Muscle of back (tissue), 11 donors: ENCODE data around the gene CCDC80. TPM values are rescaled to one million over a fixed set of nuclear protein-coding genes. Genes with fewer than 3 reads are reported as not detected.
A peak's percentile ranks its signal among the peaks of the same experiment; 100 is the strongest.
"Not testable (repeated sequence)": the region's sequence is repeated elsewhere in the genome, so short reads cannot be mapped to it uniquely, and the experiment has no call there.

Experiments used
- DNase-seq, 3 donors: peaks; one replicate each; pipeline versions ENCODE4 v3.0.0 to v3.0.0-alpha.2; 2013
- polyA plus RNA-seq, 10 donors: library from polyadenylated mRNA; unstranded; fragments of 120-200 nt; gene quantifications; one replicate each; pipeline ENCODE4 v1.2.1, GENCODE V29; 2013; ENCODE audit not compliant: insufficient read length in 10 of 10

Gene CCDC80
- polyA plus RNA-seq, 10 donors = 66.4 to 165 (median 107) TPM

DNA sequence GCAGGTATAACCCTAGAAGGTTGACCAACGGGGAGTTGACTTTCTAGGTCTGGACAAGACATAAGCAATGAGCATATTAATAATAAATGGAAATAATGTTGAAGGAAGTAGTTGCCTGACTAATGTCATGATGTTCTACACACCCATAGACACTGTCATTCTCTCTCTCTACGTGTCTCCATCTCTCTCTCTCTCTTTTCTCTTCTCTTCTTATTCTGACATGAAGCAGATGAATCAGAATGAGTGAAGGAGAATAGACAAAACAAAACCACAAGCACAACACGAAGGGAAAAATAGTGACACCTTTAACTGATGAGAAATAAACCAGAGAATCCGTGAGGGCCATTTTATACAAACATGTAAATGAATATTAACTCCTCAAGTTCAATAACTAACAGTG lies 26.7 kb upstream of the CCDC80 start:
- no peak for DNase-seq

DNA sequence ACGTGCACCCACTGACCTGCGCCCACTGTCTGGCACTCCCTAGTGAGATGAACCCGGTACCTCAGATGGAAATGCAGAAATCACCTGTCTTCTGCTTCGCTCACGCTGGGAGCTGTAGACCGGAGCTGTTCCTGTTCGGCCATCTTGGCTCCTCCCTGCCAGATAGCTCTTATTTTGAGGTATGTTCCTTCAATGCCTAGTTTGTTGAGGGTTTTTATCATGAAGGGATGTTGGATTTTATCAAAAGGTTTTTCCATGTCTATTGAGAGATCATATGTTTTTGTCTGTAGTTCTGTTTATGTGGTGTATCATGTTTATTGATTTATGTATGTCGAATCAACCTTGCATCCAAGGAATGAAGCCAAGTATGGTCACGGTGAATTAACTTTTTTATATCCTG lies 24.1 kb upstream of the CCDC80 start:
- DNase-seq = not testable (repeated sequence)

DNA sequence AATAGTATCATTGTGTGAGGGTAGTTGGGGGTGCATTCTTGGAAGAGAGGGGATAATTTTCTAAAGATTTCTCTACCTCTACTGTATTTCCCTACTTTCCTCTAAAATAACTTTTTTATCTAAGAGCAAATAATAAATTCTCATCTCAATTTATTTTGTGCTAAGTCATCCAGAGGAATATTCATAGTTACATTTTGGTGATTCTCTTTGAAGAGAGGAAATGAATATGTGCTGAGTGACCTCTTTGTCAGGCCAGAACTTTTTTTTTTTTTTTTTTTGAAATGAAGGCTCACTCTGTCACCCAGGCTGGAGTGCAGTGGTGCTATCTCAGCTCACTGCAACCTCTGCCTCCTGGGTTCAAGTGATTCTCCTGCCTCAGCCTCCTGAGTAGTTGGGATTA lies 15.1 kb upstream of the CCDC80 start:
- no peak for DNase-seq

DNA sequence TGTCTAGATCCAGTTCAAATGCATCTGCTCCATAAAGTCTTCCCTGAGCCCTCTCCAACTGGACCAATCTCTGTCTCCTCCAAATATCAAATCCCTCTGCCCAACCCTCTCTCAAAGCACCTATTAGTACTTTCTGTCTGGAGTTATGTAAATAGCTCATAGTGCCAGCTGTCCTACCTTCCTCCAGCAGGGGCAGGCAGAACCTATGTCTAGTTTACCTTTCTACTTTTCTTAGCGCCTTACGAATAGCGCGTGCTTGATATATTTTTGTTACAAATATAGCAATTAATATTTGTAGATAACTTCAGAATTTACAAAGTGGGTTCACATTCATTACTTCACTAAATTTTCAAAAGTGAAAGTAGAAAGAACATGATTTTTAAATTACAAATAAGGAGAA lies 14.0 kb upstream of the CCDC80 start:
- no peak for DNase-seq

DNA sequence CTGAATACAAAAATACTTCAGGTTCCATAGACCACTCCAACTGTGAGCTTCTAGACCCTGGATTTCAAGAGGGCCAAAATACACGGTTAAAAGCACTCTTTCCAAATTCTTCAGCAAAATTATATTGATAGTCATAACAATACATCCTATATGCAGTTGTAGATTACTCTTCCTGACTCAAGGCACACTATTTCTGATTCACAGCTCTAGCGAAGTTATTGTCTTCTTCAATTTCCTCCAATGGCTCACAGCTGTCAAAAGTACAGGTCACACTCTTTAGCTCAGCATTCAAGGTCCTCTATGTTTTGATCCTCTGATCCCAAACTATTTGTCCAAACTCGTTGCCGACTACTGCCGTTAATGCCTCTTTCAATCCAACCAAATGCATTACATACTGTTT lies 13.5 kb upstream of the CCDC80 start:
- DNase-seq = no peak

DNA sequence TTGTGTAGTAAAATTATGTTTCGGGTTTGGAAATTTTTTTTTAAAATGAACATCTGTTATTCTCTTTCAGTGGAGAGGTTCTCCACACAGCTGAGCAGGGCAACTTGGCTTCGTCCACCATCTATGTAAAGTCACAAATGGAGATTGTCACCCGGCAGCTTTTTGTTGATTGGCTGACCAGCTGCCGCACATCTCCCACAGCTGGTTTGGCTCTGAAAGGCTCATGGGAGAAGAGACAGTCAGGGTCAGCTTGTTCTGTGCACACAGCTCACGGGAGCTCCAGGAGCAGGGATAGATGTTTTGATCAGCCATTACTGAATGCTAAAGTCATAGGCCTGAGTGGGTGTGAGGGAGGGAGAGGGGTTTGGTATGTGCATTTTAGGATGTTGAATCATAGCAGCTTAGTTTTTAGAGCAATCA lies 12.9 kb upstream of the CCDC80 start:
- DNase-seq = peak in 2 of 3 donors; percentile 64 to 87

DNA sequence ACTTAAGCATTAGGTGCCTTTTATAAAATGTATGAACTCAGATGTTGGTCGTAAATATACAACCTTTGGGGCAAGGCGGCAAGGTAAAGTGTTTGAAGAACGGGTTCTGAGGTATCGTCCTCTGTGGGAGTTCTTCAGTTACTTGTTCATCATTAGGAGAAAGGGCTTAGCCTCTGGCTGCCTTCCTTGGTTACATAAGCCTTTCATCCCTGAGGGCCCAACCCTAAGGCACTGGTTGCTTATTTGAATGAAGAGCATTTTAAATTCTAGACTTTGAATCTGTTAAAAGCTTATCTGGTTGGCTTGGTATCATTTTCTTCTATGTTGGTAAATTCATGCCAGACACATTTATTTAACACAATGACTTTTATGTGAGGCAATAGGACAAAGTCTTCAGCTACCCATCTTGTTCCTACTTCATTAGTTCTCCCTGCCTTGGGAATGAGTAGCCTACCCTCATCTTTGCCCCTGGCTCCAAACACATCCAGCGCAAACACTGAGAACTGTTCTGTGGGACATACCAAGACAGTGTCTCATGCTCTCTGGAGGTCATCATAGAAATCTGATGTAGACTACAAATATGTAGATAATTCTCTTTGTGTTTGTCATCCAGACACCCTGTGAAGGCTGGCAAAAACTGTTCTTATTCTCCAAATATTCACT lies 12.4 kb upstream of the CCDC80 start:
- DNase-seq = peak in 1 of 3 donors; percentile 96

DNA sequence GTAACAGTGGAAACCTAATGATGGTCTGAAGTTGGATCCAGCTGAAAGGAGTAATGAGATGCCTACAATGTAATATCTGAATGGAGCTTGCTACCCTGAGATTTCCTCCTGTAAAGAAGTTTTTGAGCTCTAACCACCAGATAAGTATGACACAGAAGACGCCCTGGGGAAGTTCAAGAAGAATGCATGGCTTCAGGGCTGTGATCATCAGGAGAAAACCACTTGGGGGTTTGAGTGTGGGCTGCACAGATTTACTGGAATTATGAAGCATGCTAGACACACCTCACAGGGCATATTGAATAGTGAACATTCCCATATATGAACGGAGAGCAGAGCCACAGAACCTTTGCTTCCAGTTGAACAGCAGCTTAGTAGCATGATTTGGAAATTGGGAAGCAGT lies 10.6 kb upstream of the CCDC80 start:
- peak in 1 of 3 donors; percentile 91 for DNase-seq

DNA sequence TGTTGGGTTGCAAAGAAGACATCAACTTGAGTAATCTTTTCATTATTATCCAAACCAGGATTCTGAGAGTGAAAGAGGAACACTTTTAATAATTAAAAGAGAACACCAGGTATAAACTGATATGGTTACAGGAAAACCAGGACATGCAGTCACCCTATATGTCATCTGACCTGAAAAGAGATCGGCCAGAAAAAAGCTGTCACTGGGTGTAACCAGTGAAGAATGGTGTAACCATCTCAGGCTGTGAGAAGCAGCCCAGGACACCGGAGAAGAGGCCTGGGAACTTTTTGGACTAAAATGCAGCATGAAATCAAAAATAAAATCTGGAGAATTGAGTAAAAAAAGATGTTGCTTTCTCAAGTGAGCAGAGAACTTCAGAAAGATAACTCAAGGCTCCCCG lies 10.1 kb upstream of the CCDC80 start:
- no peak for DNase-seq

DNA sequence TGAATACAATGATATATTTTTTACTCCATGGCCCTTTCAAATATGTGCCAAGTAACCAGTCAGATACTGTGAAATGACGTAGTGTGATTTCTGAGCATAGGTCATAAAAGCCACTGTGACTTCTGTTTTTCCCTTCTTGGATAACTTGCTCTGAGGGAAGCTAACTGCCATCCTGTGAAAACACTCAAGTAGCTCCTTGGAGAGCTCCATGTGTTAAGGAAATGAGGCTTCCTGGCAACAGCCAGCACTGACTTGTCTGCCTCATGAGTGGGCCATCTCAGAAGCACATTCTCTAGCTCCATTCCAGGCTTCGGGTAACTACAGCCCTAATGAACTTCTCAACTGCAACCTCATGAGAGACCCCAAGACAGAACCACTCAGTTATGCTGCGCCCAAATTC lies 9.5 kb upstream of the CCDC80 start:
- no peak for DNase-seq

DNA sequence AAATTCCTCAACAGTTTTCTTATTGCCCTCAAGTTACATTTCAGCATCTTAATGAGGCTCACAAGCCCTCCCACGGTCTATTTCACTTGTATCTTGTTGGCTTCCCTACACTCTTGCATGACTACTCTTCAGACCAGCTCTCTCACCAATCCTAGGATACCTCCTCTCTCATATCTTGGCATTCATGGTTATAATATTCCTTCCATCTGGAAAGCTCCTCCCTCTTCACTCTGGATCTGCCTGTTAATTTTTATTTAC lies 8.5 kb upstream of the CCDC80 start:
- peak in 1 of 3 donors; percentile 92 for DNase-seq

DNA sequence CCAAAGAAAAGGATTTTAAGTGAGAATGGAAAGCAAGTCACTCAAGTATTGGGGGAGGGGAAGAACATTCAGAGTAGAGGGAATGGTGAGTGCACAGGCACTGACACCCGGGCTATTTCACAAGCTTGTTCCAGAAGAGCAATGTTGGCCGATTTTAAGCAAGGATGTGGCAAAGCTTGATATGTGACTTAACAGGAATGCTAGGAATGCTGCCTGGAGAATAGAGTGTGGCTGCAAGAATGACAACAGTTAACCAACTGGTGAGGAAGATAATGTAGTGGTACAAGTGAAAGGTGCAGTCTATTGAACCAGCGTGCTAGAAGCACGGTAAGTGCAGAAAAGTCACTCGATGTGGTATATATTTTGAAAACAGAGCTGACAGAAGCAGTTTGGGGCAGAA lies 6.2 kb upstream of the CCDC80 start:
- peak in 1 of 3 donors; percentile 89 for DNase-seq

DNA sequence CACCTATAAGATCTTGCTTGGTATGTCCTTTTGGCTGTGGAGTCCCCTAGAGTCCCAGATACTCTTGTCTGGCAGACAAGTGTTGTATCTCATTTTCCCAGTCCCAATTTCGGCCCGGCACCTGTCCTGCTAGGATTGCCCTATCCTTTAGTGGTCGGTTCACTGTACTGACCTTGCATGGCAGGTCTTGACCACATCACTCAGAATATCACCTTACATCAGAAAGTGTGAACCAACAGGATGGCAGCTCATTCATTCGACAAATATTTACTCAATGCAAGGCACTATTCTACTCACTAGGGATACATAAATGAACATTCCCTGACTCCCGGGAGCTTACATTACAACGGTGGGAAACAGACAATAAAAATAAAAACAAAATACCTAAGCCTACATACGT lies 5.7 kb upstream of the CCDC80 start:
- DNase-seq = no peak

DNA sequence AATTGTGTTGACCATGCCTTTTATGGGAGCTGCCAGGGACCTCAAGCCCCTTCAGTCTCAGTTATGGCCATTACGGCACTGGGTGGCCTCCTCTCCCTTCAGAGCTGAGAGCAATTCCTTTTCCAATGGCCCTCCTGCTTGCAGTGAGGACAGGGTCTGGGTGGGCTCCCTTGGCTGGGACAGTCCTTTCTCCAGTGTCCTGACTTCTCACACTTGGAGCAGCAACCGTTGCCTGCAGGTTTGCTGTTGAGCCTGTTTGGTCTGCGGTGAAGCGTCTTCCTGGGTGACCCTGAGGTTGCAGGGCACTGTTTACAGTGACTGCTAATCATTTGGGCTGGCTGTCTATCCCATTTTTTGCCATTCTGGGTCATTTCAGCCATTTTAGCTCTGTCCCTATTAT lies 3.5 kb upstream of the CCDC80 start:
- no peak for DNase-seq

DNA sequence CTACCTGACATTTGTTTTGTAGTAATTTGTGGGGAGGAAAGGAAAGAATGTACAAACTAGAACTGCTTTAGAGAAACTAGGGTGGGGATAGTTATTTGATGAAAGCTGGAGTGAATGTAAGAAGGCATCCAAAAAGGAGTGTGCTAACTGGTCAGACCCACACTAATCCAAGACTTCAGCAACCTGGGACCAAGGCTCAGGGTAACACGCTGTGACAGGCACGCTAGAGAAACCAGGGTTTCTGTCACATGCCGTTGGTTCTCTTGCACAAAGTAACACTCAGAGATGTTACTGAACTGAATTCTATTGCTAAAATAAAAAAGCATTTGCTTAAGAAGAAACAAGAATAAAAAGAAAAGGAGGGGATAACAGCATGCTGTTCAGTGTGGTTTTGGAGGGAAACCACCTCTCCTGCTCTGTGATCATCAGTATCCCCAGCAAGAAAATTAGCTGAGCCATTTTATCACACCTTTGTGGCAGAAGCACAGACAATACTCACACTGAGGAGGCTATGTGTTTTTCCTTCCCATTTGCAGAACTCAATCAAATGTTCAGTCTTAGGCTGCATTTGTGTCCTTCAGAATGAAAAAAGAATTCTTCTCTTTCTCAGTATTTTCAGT lies 2.8 kb upstream of the CCDC80 start:
- no peak for DNase-seq

DNA sequence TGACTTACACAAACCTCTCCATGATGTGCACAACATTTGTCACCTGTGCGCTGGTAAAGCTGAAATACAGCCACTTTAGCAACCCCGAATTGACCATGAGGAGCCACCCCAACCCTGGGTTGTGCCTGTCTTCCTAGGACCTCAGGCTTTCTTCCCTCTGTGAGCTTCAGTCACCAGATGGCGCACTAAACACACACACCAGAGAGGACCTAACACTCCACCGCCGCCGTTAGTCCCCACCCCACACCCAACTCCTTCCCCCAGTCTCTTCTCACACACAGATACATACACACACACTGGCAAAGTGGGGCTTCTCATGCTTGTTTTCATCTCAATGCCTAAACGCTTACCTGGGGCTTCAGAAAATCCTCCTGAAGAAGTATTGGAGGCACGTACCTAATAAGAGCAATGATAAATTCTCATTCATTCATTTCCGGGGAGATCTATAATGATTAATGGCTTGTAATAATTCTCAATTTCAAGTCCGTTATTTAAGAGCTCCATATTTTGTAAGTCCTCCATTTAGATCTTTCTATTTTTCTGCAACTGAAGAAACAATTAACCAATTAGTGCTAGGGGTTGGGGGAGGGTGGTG lies 2.1 kb upstream of the CCDC80 start:
- peak; percentile 90 to 94 (median 93) for DNase-seq

DNA sequence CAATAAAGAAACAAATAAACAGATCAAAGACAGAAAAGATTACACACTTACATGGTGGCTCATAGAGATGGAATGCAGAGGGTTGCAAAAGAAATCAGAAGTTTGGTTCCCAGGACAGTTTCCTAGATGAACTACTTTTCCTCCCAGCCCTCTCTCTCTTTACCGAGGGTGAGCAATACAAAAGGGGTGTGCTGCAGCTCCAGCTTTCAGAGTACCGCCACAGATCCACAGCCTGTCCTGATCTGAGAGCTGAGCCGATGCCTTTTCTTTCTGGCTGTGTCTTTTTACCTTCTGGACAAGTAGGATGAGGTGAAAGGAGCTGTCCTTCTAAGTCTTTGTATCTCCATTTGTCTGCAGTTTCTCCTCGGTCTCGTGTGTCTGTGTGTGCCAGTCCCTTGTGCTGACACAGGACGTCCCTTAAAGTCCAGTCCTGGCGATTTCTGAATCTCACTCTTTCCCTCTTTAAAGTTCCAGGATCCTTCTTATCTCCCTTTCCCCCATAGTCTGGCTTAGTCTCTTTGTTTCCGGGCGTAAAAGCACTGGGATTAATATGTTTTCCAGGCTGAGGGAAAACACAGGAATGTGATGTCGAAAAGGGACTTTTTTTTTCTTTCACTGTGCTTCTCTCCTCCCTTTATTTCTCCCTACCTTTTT lies 540 bp downstream of the CCDC80 start:
- DNase-seq = peak; percentile 51 to 88 (median 59)

DNA sequence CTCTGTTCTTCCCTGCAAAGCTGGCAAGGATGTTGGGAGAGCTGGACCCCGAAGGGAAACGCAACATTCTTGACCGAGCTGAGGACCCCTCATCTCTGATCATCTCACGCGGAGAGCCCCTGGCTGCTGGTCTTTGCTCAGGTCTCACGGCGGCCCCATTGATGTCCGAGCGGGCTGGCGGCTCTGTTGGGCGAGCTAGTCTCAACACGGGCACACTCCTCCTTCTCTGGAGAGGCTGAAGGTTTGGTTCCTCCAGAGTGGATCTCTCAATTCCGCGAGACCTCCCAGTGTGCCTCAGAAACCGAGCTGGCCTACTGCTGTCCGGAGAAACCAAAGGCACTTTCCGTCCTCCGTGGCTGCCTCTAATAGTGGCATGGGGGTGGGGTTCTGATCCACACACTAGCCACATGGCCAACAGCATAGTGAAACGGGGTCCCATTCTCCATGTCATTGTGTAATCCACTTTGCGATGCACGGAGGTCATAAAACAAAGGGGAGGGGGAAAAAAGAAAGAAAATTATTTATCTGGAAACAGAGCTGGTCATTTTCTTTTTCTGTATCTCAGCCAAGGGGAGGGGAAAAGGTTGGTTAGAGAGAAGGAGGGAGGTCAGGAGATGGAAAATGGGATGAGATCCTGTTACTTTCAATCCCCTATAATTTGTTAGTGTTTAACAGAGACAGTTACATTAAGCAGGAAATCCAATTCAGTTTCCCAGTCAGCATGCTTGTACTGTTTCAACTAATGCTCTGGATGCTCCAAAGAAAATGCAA lies 1.3 kb downstream of the CCDC80 start:
- peak in 1 of 3 donors; percentile 55 for DNase-seq

DNA sequence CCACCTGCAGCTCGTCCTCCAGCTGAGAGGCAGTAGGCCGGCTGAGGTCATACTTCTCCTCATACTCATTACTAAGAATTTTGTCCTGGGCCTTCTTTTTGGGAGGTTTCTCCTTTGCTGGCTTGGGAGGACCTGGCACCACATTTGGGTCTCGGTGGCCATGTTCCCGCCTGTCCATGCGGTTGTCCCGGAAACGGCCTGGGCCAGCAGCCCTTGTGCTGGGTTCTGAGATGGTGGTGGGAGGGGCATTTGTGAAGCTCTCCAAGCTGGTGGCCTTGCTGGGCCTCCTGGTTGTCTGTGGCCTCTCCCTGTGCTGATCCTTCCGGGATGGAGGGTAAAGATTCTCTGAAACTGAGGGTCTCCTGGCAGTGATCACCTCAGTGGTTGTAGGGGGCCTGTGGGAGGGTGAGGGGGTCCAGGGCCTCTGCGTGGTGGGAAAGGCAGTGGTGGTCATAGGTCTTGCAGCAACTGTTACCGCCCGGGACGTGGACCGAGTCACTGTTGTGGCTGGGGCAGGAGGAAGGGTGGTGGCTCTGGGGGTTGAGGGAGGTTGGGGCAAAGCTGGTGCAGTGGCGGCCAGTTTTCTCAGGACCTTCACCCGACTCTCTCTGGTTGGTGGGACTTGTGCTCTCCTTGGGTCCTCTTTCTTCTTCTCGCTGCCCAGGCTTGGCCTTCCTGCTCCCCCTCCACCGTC lies 2.5 kb downstream of the CCDC80 start:
- DNase-seq = no peak

DNA sequence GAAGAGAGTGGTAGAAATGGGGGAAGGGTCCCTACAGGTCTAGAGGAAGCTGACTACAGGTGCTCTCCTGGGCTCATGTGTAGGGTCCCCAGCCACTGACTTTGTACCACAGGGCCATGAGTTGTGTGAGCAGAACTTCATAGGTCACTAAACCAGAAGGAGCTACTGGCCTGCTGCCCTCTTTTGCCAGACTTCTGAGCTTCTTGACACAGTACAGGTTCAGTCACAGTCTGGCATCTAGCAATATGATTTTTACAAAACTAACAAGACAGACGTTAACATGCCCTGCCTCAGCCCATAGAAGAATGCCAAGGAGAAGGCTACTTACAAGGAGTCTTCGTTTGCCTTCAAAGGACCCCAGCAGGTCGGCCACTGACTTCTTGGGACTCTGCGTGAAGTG lies 3.2 kb downstream of the CCDC80 start:
- DNase-seq = no peak

DNA sequence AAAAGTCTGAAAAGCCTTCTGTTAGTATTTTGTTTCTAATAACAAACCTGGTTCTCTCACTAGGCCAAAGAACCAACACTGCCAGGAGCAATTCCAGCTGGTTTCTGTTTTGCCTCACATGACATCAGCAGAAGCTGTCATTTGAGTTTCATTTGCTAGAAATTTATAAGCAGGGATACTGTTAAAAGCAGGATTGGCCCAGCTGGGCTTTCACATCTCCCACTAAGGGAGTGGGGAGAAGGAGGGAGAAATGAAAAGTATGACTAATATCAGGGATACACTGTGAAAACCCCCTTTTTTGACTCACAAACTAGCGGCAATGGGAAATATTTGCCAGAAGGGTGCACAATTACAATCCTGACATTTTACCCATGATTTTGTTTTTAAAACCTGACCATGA lies 5.3 kb downstream of the CCDC80 start:
- DNase-seq = peak; percentile 45 to 65 (median 47)
